GM12878 (cell line): Measurements from ENCODE around the gene SLC38A8.

Experiments
- CTCF ChIP-seq, 3 experiments: IDR thresholded peaks in 2 of 3; conservative IDR thresholded peaks in 1 of 3; 2 replicates each; pipeline ENCODE4 v1.5.1; 2011; ENCODE audit warnings: low read depth in 3 of 3, low read length in 3 of 3, mild to moderate bottlenecking in 3 of 3, control low read depth in 2 of 3, moderate library complexity in 2 of 3, inconsistent platforms in 1 of 3, mixed read lengths in 1 of 3; ENCODE audit not compliant: control insufficient read depth in 2 of 3, insufficient read depth in 1 of 3; ENCODE audit errors: extremely low read depth in 1 of 3
- EED ChIP-seq: sonication (generic); IDR thresholded peaks from 2 replicates; pipeline ENCODE4 v1.6.1; 2016; ENCODE audit warnings: antibody characterized with exemption, low read depth
- KDM1A ChIP-seq: fragments of 200-600 bp; sonication (generic); IDR thresholded peaks from 2 replicates; pipeline ENCODE4 v1.6.1; 2016; ENCODE audit warnings: borderline replicate concordance
- NFXL1 ChIP-seq: fragments of 450-650 bp; IDR thresholded peaks from 2 replicates; pipeline ENCODE4 v1.6.1; 2017; ENCODE audit warnings: antibody characterized with exemption, mild to moderate bottlenecking, borderline replicate concordance
- RFX5 ChIP-seq: IDR thresholded peaks from 2 replicates; pipeline ENCODE4 v1.6.1; 2011; ENCODE audit warnings: low read depth, low read length, improper control_type of control experiment
- TAF1 ChIP-seq: IDR thresholded peaks from 2 replicates; pipeline ENCODE4 v1.6.1; 2011; ENCODE audit warnings: mild to moderate bottlenecking, low read depth, low read length, borderline replicate concordance
- TF ChIP-seq, protein P1 (sequence below): fragments of 450-650 bp; IDR thresholded peaks from 2 replicates; pipeline ENCODE4 v1.6.1; 2016; ENCODE audit warnings: mild to moderate bottlenecking, moderate library complexity, borderline replicate concordance

DNA sequence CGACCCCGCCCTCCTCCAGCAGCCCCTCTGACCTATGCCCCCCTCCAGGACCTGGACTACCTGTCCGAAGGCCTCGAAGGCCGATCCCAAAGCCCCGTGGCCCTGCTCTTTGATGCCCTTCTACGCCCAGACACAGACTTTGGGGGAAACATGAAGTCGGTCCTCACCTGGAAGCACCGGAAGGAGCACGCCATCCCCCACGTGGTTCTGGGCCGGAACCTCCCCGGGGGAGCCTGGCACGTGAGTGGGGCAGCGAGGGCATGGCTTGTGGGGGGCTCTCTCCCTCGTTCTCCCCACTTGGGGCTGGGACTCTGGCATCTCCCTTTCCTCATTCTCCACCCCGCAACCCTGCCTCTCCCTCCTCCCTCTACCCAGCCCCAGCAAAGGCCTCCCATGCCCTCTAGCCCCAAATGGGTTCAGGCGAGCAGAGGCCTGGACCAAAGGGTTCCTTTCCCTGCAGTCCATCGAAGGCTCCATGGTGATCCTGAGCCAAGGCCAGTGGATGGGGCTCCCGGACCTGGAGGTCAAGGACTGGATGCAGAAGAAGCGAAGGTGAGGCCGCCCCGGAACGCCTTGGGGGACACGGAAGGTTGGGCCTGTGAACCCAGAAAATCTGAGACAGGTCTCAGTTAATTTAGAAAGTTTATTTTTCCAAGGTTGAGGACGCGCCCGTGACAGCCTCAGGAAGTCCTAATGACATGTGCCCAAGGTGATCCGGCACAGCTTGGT lies 81.9 kb downstream of the SLC38A8 start:
- TF ChIP-seq CTCF (IDR thresholded peaks at IDR 0.05 in 2 of 3, conservative IDR thresholded peaks at IDR 0.05 in 1 of 3; ENCODE audit: control insufficient read depth in 2 of 3, extremely low read depth in 1 of 3, insufficient read depth in 1 of 3, low read depth in 3 of 3, low read length in 3 of 3), result no peak
- TF ChIP-seq EED, result no peak
- TF ChIP-seq, protein P1, sequence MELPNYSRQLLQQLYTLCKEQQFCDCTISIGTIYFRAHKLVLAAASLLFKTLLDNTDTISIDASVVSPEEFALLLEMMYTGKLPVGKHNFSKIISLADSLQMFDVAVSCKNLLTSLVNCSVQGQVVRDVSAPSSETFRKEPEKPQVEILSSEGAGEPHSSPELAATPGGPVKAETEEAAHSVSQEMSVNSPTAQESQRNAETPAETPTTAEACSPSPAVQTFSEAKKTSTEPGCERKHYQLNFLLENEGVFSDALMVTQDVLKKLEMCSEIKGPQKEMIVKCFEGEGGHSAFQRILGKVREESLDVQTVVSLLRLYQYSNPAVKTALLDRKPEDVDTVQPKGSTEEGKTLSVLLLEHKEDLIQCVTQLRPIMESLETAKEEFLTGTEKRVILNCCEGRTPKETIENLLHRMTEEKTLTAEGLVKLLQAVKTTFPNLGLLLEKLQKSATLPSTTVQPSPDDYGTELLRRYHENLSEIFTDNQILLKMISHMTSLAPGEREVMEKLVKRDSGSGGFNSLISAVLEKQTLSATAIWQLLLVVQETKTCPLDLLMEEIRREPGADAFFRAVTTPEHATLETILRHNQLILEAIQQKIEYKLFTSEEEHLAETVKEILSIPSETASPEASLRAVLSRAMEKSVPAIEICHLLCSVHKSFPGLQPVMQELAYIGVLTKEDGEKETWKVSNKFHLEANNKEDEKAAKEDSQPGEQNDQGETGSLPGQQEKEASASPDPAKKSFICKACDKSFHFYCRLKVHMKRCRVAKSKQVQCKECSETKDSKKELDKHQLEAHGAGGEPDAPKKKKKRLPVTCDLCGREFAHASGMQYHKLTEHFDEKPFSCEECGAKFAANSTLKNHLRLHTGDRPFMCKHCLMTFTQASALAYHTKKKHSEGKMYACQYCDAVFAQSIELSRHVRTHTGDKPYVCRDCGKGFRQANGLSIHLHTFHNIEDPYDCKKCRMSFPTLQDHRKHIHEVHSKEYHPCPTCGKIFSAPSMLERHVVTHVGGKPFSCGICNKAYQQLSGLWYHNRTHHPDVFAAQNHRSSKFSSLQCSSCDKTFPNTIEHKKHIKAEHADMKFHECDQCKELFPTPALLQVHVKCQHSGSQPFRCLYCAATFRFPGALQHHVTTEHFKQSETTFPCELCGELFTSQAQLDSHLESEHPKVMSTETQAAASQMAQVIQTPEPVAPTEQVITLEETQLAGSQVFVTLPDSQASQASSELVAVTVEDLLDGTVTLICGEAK, result no peak
- TF ChIP-seq NFXL1, result no peak
- no peak for TF ChIP-seq RFX5
- no peak for TF ChIP-seq TAF1
- TF ChIP-seq KDM1A, result no peak
